ENCODE measurements around the gene ATP4A.

- no peak for TF ChIP-seq POLR2A (IDR thresholded peaks at IDR 0.05)
- TF ChIP-seq CTCF (IDR thresholded peaks at IDR 0.05): no peak
These were observed 22.4 kb upstream of the ATP4A start, which contains the start of gene PMIS2 for GRCh38 chr19:35585848-35586247.

Measured in transverse colon (tissue), 3 donors.